Right lobe of liver (tissue), 6 donors: Measurements from ENCODE around the gene CERK. TPM values are rescaled to one million over a fixed set of nuclear protein-coding genes. Genes with fewer than 3 reads are reported as not detected.

ENCODE experiments used
- ATAC-seq, 4 donors: fragments of 200-7000 bp; cut with Tn5 transposase; one replicate each; pipeline ENCODE4 v1.9.1; 2020; ENCODE audit warnings: mild to moderate bottlenecking in 4 of 4, moderate library complexity in 4 of 4
- DNase-seq, 3 donors: peaks; one replicate each; pipeline ENCODE4 v3.0.0-alpha.2; 2020
- H3K27ac ChIP-seq, 3 donors: fragments of 200-600 bp; one replicate each; pipeline ENCODE4 v1.8.0; 2022
- H3K27me3 ChIP-seq, 2 donors: fragments of 200-600 bp; one replicate each; pipeline ENCODE4 v1.8.0; 2022
- H3K36me3 ChIP-seq, 4 donors: fragments of 200-600 bp; sonication (generic) in 1 of 4; one replicate each; pipeline versions ENCODE4 v1.5.1 to v1.8.0; 2017 to 2022; ENCODE audit warnings: control low read depth in 1 of 4
- H3K4me1 ChIP-seq, 4 donors: fragments of 200-600 bp; sonication (generic) in 1 of 4; one replicate each; pipeline versions ENCODE4 v1.5.1 to v1.8.0; 2017 to 2022; ENCODE audit warnings: control low read depth in 1 of 4
- H3K4me3 ChIP-seq, 3 donors: fragments of 200-600 bp; one replicate each; pipeline ENCODE4 v1.8.0; 2022
- H3K9me3 ChIP-seq, 4 donors: fragments of 200-600 bp; sonication (generic) in 1 of 4; one replicate each; pipeline versions ENCODE4 v1.5.1 to v1.8.0; 2017 to 2022; ENCODE audit warnings: control low read depth in 1 of 4
- POLR2A ChIP-seq: fragments of 450-650 bp; IDR thresholded peaks from one replicate; pipeline ENCODE4 v1.6.1; 2017; ENCODE audit warnings: antibody characterized with exemption, mild to moderate bottlenecking
- WGBS: methylation state at CpG from one replicate; pipeline ENCODE4 v1.1.6; 2018; ENCODE audit warnings: low coverage, low lambda C conversion rate; ENCODE audit not compliant: insufficient coverage; ENCODE audit errors: missing lambda C conversion rate; 5-methylcytosine and 5-hydroxymethylcytosine counted together
- intact Hi-C, 2 donors: fragments of 100-400 bp; cut with DNase I; formaldehyde crosslinking; loops; one replicate each; pipeline versions ENCODE4 v1.11.2 to v1.14.1; 2022
- total RNA-seq, 6 experiments: library from RNA; depleted of rRNA in 2 of 6; stranded (reverse); fragments of >200 nt in 2 of 6; fragmentation: NEBNext Ultra II Directional in 3 of 6; extraction: Animal tissue kit (Norgen Biotek cat#: 25700) in 3 of 6; gene quantifications; one replicate each; pipeline versions ENCODE4 v1.1.0 to v1.2.4, GENCODE V29; 2016 to 2023
- TF ChIP-seq, protein P1 (sequence below), 4 donors: fragments of 200-600 bp in 3 of 4; fragments of 450-650 bp in 1 of 4; IDR thresholded peaks; one replicate each; pipeline versions ENCODE4 v1.5.1 to v1.8.0; 2016 to 2022; ENCODE audit warnings: antibody characterized with exemption in 4 of 4, mild to moderate bottlenecking in 2 of 4
- donor health status: DM: no; HTN: yes; CAD: no.
- donor health status: DM: no; HTN: no; CAD: no.
- donor health status: DM: no; HTN: no; CAD: no.
- donor health status: DM: no; HTN: yes; CAD: no.
- donor health status: DM: no; HTN: yes; CAD: no.

CERK gene
- total RNA-seq, 6 experiments from 2014 or later: 9.6 to 27.5 (median 18.5) TPM

DNA sequence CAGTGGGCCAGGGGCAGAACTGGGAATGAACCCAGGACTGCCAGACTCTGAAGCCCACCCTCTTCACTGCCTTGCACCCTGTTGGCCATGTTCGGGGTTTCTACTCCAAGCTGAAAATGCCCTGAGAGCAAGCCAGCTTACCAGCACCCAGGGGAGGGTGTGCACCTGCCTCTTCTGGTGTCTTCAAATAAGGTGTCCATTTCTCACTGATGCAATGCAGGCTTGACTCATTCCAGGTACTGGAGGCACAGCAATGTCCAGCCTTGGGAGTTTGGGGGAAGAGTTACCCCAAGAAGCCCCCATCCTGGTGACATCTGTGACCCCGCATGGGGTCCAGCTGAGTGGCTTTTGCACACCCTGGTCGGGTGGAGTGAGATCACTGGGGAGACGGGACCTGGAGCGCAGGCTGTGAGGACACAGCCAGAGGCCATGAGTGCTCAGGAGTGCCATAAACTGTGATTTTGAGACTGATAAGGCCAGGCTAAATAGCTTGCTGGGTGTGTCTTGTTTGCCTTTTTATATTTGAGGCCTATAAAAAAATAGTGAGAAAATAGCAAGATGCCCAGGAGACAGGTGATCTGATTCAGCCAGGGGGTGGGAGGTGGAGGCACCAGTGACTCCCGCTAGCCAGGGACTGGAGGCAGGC lies 4.6 kb upstream of the CERK start:
- Histone ChIP-seq H3K9me3 (no peaks in the 10 kb centered on the region), H3K4me3 (no peak overlapping the region), H3K4me1 (peaks cover 0 to 43% (median 18%) of the 10 kb centered on the region in 4 donors), H3K27ac (no peak overlapping the region), H3K27me3 (no peaks in the 10 kb centered on the region), H3K36me3 (no peaks in the 10 kb centered on the region)
- ATAC-seq (no peak), DNase-seq (no peak)
- TF ChIP-seq, protein P1, sequence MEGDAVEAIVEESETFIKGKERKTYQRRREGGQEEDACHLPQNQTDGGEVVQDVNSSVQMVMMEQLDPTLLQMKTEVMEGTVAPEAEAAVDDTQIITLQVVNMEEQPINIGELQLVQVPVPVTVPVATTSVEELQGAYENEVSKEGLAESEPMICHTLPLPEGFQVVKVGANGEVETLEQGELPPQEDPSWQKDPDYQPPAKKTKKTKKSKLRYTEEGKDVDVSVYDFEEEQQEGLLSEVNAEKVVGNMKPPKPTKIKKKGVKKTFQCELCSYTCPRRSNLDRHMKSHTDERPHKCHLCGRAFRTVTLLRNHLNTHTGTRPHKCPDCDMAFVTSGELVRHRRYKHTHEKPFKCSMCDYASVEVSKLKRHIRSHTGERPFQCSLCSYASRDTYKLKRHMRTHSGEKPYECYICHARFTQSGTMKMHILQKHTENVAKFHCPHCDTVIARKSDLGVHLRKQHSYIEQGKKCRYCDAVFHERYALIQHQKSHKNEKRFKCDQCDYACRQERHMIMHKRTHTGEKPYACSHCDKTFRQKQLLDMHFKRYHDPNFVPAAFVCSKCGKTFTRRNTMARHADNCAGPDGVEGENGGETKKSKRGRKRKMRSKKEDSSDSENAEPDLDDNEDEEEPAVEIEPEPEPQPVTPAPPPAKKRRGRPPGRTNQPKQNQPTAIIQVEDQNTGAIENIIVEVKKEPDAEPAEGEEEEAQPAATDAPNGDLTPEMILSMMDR (IDR thresholded peaks at IDR 0.05): no peak
- no peak for TF ChIP-seq POLR2A
- intact Hi-C loops: no loop called here
- WGBS: 86% methylated on average over 1 of the region's 6 CpGs

DNA sequence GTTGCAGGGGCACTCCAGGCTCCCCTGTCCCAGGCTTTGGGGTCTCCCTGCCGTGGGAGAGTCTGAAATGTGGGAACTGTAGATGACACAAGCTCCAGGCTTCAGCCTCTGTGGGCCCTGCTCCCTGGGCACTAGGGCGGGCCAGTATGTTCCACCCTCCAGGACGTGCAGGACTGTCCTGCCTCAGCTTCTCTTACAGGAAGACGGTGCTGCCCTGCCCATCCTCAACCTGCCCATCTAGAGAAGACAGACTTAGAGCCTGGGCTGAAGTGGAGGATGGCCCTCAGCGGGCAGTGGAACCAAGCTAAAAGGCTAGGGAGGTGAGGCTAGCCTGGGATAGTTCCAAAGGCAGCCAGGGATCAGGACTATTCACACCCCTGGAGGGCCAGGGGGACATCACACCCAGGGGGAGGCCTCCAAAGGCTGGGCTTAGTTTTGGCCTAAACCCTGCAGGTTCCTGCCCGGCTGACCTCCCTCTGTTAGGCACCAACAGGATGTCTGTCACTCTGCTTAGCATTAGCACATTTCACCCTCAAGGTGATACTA lies 4.0 kb upstream of the CERK start:
- WGBS: no CpG with 5 or more reads among the region's 6 CpGs
- no peak for TF ChIP-seq POLR2A
- TF ChIP-seq, protein P1 (IDR thresholded peaks at IDR 0.05): no peak

DNA sequence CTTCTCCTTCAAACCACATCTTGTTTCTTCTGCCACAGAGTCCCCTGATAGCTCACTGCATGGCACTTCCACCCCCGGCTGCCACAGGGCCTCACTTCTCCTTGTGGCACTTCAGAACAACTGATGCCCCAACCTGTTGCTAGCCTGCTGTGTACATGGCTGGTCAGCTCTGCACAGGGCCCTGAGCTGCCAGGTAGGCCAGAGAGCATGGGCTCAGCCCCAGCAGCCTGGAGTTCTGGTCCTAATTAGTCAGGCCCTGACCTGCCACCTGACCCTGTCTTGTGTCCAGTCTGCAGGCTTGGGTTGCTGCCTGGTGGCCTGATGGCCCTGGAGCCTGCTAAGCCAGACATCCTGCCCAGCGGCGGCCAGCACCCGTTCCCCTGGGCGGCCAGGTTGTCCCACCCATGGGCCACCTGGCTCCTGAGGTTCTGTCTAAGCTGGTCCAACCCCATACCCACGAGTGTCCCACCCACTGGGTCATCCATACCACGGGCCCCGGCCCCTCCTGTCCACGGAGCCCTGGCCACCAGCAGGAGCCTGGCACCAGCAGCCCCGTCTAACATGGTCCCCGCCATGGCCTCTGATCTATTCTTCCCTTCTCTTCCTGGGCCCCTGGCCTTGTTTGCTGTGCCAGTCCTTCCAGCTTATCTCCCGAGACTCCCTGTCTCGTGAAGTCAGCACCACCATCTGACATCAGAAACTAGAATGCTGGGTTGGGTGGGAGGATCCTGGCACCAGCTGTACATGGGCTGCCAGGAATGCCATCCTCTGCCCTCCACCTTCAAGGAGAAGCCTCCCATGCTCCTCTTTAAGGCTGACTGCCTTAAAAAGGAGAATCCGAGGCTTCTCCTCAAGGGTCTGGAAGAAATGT lies 3.1 kb upstream of the CERK start:
- H3K9me3 ChIP-seq: no peaks in the 10 kb centered on the region
- TF ChIP-seq POLR2A: peak; percentile 36
- TF ChIP-seq, protein P1 (IDR thresholded peaks at IDR 0.05): no peak
- no peaks in the 10 kb centered on the region for H3K36me3 ChIP-seq
- H3K4me1 ChIP-seq: peaks cover 0 to 51% (median 23%) of the 10 kb centered on the region in 4 donors
- ATAC-seq (peak; percentile 74 to 86 (median 80)), DNase-seq (peak; percentile 89 to 97 (median 97))
- peak overlapping the region in 2 of 3 donors; percentile 7 to 30 for H3K27ac ChIP-seq
- H3K4me3 ChIP-seq: no peak overlapping the region
- WGBS: 40% methylated on average over 5 of the region's 14 CpGs
- intact Hi-C loops: no loop called here
- H3K27me3 ChIP-seq: no peaks in the 10 kb centered on the region

More for the DNA sequence above, 4.0 kb upstream of the CERK start:
- Histone ChIP-seq H3K4me3 (no peak overlapping the region), H3K36me3 (no peaks in the 10 kb centered on the region), H3K27ac (no peak overlapping the region), H3K9me3 (no peaks in the 10 kb centered on the region), H3K4me1 (peaks cover 0 to 43% (median 18%) of the 10 kb centered on the region in 4 donors), H3K27me3 (no peaks in the 10 kb centered on the region)
- no peak for DNase-seq
- ATAC-seq: no peak
- intact Hi-C loops: no loop called here

DNA sequence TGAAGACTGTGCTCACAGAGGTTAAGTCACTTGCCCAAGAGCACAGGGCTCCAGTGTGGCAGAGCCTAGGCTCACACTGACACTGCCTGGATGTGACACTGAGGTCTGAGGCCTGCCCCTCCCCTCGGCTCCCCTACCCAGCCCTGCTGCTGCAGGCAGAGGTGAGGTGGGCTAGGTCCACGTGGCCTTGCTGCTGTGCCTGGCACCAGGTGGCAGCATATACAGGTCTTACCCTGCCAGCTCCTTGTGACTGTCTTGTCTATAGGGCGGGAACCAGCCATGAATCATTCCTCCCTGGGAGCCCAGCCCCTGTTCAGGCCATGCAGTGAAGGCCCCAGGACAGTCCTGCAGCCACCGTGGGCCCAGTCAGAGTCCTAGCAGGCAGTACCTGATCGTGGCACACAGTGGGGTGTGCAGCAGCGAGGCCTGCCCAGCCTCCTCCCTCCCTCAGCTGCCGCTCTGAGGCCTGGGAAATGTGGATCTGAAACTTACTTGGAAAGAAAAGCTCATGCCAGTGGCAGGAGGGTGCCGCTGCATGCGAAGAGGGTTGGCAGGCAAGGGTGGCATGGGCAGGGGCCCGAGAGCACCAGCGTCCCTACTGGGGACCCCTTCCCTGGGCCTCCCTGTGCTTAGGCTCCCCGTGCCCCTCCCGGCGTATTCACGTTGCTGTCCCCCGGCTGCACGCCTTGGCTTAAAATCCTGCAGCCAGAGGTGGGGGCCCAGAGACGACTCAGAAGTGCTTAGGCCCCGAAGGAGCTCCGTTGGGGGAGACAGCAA lies 1.2 kb upstream of the CERK start:
- ATAC-seq: peak in 3 of 4 donors; percentile 1 to 44 (median 20)
- intact Hi-C loops: no loop called here
- Histone ChIP-seq H3K27me3 (no peaks in the 10 kb centered on the region), H3K4me1 (peaks cover 0 to 62% (median 30%) of the 10 kb centered on the region in 4 donors), H3K36me3 (no peaks in the 10 kb centered on the region), H3K4me3 (peak overlapping the region; percentile 66 to 86 (median 82)), H3K9me3 (no peaks in the 10 kb centered on the region), H3K27ac (peak overlapping the region in 2 of 3 donors; percentile 84 to 87)
- WGBS: 46% methylated on average over 6 of the region's 20 CpGs
- no peak for DNase-seq
- TF ChIP-seq POLR2A: no peak
- TF ChIP-seq, protein P1 (IDR thresholded peaks at IDR 0.05): peak in 1 of 4 donors; percentile 45
